Amniotic epithelial cell (primary cell): ENCODE results near the gene ST6GALNAC3.
"Not testable (repeated sequence)": the region's sequence is repeated elsewhere in the genome, so short reads cannot be mapped to it uniquely, and the experiment has no call there.

Source experiments
- DNase-seq: peaks from one replicate; pipeline ENCODE4 v3.0.0-alpha.2; 2010; ENCODE audit warnings: low read depth

ST6GALNAC3 gene

GRCh38 chr1:76640092-76640491 lies 565.5 kb downstream of the ST6GALNAC3 start:
- peak; percentile 46 for DNase-seq

- no peak for DNase-seq
Observed at GRCh38 chr1:76640723-76641122, 566.2 kb downstream of the ST6GALNAC3 start.

GRCh38 chr1:76644139-76644538 lies 569.6 kb downstream of the ST6GALNAC3 start:
- no peak for DNase-seq

- DNase-seq, result not testable (repeated sequence)
Observed at GRCh38 chr1:76652860-76653259, 578.3 kb downstream of the ST6GALNAC3 start.

- DNase-seq, result no peak
Observed at GRCh38 chr1:76657623-76658022, 583.1 kb downstream of the ST6GALNAC3 start.

GRCh38 chr1:76659171-76659940 lies 584.8 kb downstream of the ST6GALNAC3 start:
- no peak for DNase-seq

- DNase-seq, result no peak
Observed at GRCh38 chr1:76661531-76661930, 587.0 kb downstream of the ST6GALNAC3 start.

- peak; percentile 2 for DNase-seq
Observed at GRCh38 chr1:76666499-76666898, 592.0 kb downstream of the ST6GALNAC3 start.

GRCh38 chr1:76668046-76668445 lies 593.5 kb downstream of the ST6GALNAC3 start:
- no peak for DNase-seq

GRCh38 chr1:76669131-76669530 lies 594.6 kb downstream of the ST6GALNAC3 start:
- DNase-seq, result no peak

- no peak for DNase-seq
Observed at GRCh38 chr1:76669624-76670315, 595.2 kb downstream of the ST6GALNAC3 start.

GRCh38 chr1:76674689-76675210 lies 600.2 kb downstream of the ST6GALNAC3 start:
- DNase-seq, result no peak

GRCh38 chr1:76677416-76678405 lies 603.2 kb downstream of the ST6GALNAC3 start:
- no peak for DNase-seq

GRCh38 chr1:76679534-76680152 lies 605.1 kb downstream of the ST6GALNAC3 start:
- DNase-seq, result no peak

GRCh38 chr1:76680651-76681050 lies 606.1 kb downstream of the ST6GALNAC3 start:
- DNase-seq, result no peak

- DNase-seq, result no peak
Observed at GRCh38 chr1:76682138-76682537, 607.6 kb downstream of the ST6GALNAC3 start.
